Right atrium auricular region (tissue), 2 donors: ENCODE results near the gene GRIK5. TPM values are rescaled to one million over a fixed set of nuclear protein-coding genes. Genes with fewer than 3 reads are reported as not detected.
"Not testable (repeated sequence)": the region's sequence is repeated elsewhere in the genome, so short reads cannot be mapped to it uniquely, and the experiment has no call there.

ENCODE experiments used
- DNase-seq: peaks from one replicate; pipeline ENCODE4 v3.0.0-alpha.2; 2019; ENCODE audit warnings: low spot score
- H3K27ac ChIP-seq, 2 donors: fragments of 200-600 bp; sonication (generic); 1 replicate in 1 of 2; 2 replicates in 1 of 2; pipeline ENCODE4 v1.5.1; 2016 to 2019
- H3K27me3 ChIP-seq, 2 donors: fragments of 200-600 bp; sonication (generic); one replicate each; pipeline versions ENCODE4 v1.5.1 to v1.6.0; 2017 to 2019
- H3K36me3 ChIP-seq: fragments of 200-600 bp; sonication (generic); one replicate; pipeline ENCODE4 v1.5.1; 2016
- H3K4me1 ChIP-seq, 2 donors: fragments of 200-600 bp; sonication (generic); one replicate each; pipeline versions ENCODE4 v1.5.1 to v1.6.0; 2017 to 2019
- H3K4me3 ChIP-seq, 2 donors: fragments of 200-600 bp; sonication (generic); 1 replicate in 1 of 2; 2 replicates in 1 of 2; pipeline ENCODE4 v1.5.1; 2017 to 2019; ENCODE audit warnings: mild to moderate bottlenecking in 1 of 2, moderate library complexity in 1 of 2
- H3K9me3 ChIP-seq, 2 donors: fragments of 200-600 bp; sonication (generic); one replicate each; pipeline ENCODE4 v1.5.1; 2019
- total RNA-seq, 2 donors: library from RNA; depleted of rRNA; stranded (reverse); fragments of >200 nt; gene quantifications; one replicate each; pipeline ENCODE4 v1.1.0, GENCODE V29; 2016
- TF ChIP-seq, protein P1 (sequence below), 2 donors: fragments of 200-600 bp; sonication (generic); IDR thresholded peaks; one replicate each; pipeline ENCODE4 v1.5.1; 2019; ENCODE audit warnings: antibody characterized with exemption in 2 of 2

Gene GRIK5
- total RNA-seq, 2 donors from 2014 or later = 8.1 to 17.1 TPM

DNA sequence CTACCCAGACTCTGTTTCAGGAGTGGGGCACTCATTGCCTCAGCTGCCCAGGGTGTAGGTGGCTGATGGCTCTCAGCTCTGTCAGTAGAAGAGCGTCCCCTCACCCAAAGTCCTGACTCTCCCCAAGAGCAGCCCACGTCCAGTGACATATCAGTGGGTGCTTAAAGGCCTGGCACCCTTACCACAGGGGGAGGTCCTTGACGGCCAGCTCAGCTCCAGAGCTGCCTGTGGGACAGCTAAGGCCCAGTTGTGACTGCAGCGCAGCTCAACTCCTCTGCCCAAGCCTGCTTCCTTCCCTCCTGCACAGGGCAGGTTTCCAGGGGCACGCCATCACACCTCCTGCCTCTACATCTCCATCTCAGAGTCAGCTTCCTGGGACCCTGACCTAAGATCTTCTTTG, 32.4 kb downstream of the GRIK5 start:
- H3K27me3 ChIP-seq = no peaks in the 10 kb centered on the region

DNA sequence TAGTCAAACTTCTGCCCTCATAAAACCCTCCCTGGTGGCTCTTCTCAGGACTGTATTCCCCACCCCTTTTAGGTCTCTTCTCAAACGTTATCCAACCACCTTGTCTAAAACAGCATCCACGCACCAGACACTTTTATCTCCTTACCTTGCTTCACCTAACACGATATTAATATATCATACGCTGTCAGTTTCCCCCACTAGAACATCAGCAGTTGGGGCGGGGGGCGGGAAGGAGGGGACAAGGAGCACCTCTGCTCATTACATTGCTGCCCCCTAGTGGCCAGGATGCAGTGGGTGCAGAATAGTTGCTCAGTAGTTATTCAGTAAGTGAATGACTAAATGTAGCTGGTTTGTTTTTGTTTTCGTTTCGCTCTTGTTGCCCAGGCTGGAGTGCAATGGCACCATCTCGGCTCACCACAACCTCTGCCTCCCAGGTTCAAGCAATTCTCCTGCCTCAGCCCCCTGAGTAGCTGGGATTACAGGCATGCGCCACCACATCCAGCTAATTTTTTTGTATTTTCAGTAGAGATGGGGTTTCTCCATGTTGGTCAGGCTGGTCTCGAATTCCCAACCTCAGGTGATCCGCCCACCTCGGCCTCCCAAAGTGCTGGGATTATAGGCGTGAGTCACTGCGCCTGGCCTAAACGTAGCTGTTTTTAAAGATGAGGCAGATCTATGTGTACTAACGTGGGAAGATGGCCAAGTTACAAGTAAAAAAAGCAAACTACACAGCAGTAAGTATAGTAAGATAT, 35.2 kb downstream of the GRIK5 start:
- DNase-seq = peak; percentile 64
- not testable (repeated sequence) for H3K9me3 ChIP-seq, H3K27ac ChIP-seq, H3K27me3 ChIP-seq, H3K36me3 ChIP-seq, H3K4me3 ChIP-seq
- TF ChIP-seq, protein P1, sequence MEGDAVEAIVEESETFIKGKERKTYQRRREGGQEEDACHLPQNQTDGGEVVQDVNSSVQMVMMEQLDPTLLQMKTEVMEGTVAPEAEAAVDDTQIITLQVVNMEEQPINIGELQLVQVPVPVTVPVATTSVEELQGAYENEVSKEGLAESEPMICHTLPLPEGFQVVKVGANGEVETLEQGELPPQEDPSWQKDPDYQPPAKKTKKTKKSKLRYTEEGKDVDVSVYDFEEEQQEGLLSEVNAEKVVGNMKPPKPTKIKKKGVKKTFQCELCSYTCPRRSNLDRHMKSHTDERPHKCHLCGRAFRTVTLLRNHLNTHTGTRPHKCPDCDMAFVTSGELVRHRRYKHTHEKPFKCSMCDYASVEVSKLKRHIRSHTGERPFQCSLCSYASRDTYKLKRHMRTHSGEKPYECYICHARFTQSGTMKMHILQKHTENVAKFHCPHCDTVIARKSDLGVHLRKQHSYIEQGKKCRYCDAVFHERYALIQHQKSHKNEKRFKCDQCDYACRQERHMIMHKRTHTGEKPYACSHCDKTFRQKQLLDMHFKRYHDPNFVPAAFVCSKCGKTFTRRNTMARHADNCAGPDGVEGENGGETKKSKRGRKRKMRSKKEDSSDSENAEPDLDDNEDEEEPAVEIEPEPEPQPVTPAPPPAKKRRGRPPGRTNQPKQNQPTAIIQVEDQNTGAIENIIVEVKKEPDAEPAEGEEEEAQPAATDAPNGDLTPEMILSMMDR (IDR thresholded peaks at IDR 0.05) = peak; percentile 91 to 94
- H3K4me1 ChIP-seq = peaks cover 0 to 18% of the 10 kb centered on the region in 2 donors

More for the DNA sequence above, 32.4 kb downstream of the GRIK5 start:
- TF ChIP-seq, protein P1 (IDR thresholded peaks at IDR 0.05) = no peak
- DNase-seq = no peak
- no peaks in the 10 kb centered on the region for H3K9me3 ChIP-seq
- peaks cover 0 to 18% of the 10 kb centered on the region in 2 donors for H3K4me1 ChIP-seq
- no peak overlapping the region for H3K4me3 ChIP-seq
- H3K27ac ChIP-seq = peak overlapping the region; percentile 82 to 94
- no peaks in the 10 kb centered on the region for H3K36me3 ChIP-seq

DNA sequence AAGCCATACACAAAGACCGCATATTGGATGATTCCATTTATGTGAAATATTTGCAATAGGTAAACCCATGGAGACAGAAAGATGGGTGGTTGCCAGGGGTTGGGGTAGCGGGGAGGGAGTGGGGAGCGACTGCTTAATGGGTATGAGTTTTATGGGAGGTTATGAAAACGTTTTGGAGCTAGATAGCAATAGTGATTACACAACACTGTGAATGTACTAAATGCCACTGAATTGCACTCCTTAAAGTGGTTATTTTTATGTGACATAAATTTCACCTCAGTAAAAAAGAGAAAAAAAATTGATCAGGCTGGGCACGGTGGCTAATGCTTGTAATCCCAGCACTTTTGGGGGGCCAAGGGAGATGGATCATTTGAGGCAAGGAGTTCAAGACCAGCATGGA, 36.6 kb downstream of the GRIK5 start:
- DNase-seq = no peak
- Histone ChIP-seq H3K36me3 (no peaks in the 10 kb centered on the region), H3K4me3 (no peak overlapping the region), H3K9me3 (no peaks in the 10 kb centered on the region), H3K27me3 (no peaks in the 10 kb centered on the region), H3K27ac (no peak overlapping the region), H3K4me1 (peaks cover 0 to 17% of the 10 kb centered on the region in 2 donors)
- TF ChIP-seq, protein P1 (IDR thresholded peaks at IDR 0.05) = no peak

DNA sequence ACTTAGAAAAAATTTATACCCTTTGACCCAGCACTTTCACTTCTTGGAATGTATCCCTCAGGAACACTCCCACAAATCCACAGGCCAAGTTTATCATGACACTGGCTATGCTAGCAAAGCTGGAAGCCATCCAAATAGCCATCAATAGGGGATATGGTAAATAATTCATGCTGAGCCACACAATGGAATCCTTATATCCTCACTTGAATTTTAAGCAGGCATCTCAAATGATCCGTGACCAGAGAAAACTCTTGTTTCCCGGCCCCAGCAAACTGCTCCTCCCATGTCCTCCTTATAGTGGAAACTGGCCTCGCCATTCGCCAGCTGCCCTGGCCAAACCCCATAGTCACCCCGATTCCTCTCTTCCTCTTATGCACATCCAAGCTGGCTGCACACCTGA, 37.6 kb downstream of the GRIK5 start:
- H3K9me3 ChIP-seq = no peaks in the 10 kb centered on the region
- H3K27ac ChIP-seq = no peak overlapping the region
- TF ChIP-seq, protein P1 (IDR thresholded peaks at IDR 0.05) = no peak
- no peak overlapping the region for H3K4me3 ChIP-seq
- H3K36me3 ChIP-seq = no peaks in the 10 kb centered on the region
- no peaks in the 10 kb centered on the region for H3K27me3 ChIP-seq
- no peak for DNase-seq
- peaks cover 0 to 7% of the 10 kb centered on the region in 2 donors for H3K4me1 ChIP-seq

DNA sequence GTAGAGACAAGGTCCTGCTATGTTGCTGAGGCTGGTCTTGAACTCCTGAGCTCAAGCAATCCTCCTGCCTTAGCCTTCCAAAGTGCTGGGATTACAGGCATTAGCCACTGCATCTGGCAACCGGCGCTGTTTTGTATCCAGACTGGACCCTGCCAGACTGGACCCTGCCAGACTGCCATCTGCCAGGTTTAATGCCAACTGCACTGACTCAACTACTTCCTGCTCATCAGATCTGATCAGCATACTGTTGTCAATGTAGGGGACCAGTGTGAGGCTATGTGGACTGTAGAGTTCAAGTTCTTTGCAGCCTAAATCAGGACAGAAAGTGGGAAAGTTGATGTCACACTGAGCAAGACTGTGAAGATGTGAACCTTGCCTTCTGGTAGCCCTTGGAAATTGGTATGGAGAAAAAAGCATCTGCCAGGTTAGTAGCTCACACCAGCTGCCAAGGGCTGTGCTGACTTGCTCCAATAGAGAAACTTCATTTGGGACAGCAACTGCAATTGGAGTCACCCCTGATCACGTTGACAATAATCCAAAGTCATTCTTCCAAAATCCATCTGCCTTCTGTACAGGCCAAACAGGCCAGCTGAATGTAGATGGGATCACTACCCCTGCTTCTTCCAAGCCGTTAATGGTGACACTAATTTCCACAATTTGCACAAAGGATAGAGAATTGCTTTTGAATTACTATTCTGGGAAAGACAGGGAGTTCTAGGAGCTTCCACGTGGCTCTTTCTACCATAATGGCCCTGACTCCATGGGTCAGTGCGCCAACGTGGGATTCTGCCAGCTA, 39.2 kb downstream of the GRIK5 start:
- TF ChIP-seq, protein P1 (IDR thresholded peaks at IDR 0.05) = no peak
- peaks cover 0 to 3% of the 10 kb centered on the region in 2 donors for H3K4me1 ChIP-seq
- H3K27me3 ChIP-seq = no peaks in the 10 kb centered on the region
- no peak overlapping the region for H3K4me3 ChIP-seq
- H3K9me3 ChIP-seq = no peaks in the 10 kb centered on the region
- DNase-seq = no peak
- H3K27ac ChIP-seq = no peak overlapping the region
- no peaks in the 10 kb centered on the region for H3K36me3 ChIP-seq
